DMS79 treated with DMSO at 0.1 percent for 48 hours (cell line): ENCODE results near the gene FHIP2A.
A peak's percentile ranks its signal among the peaks of the same experiment; 100 is the strongest.
"Not testable (repeated sequence)": the region's sequence is repeated elsewhere in the genome, so short reads cannot be mapped to it uniquely, and the experiment has no call there.

Source experiments
- DNase-seq: peaks from one replicate; lab custom pipeline; 2025; lab: John Stamatoyannopoulos, UW

Gene FHIP2A

DNA sequence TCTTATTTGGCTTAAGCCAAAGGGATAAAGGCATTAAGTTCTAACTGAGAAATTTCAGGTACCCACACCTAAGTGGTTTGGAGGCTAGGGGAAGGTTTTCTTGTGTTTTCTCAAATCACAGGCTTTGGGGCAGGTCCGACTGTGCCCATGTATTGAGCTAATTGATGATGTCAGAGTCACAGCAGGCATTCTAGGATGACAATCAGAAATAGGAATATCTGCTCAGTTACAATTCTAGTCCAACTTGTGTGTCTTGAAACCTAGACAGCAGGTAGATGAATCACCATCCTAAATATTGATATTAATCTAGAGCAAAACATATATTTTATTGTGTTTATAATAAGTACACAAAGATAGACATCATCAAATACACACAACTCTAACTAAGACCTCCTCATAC is 2.3 kb upstream of the FHIP2A start:
- DNase-seq, result no peak

DNA sequence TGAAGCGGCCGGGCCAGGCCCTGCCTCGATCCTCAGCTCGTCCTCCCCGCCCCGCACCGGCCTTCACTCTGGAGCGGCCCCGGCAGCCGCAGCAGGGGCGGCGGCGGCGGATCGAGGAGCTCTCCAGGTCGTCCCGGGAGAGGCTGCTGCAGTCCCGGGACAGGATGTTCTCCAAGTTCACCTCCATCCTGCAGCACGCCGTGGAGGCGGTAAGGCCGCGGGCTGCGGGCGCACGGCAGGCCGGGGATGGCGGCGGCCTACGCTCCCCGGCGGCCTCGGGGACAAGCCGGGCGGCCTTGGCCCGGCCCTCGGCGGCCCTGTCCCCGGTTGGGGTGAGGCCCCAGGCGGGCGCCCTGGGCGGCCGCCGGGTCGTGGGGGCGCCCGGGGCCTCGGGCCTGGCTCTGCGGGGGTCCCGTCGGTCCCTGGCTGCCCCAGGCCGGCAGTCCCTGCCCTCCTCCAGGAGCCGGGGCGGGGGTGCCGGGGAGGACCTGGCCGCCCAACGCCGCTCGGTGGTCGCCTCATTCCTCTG is 399 bp downstream of the FHIP2A start:
- peak; percentile 1 for DNase-seq

DNA sequence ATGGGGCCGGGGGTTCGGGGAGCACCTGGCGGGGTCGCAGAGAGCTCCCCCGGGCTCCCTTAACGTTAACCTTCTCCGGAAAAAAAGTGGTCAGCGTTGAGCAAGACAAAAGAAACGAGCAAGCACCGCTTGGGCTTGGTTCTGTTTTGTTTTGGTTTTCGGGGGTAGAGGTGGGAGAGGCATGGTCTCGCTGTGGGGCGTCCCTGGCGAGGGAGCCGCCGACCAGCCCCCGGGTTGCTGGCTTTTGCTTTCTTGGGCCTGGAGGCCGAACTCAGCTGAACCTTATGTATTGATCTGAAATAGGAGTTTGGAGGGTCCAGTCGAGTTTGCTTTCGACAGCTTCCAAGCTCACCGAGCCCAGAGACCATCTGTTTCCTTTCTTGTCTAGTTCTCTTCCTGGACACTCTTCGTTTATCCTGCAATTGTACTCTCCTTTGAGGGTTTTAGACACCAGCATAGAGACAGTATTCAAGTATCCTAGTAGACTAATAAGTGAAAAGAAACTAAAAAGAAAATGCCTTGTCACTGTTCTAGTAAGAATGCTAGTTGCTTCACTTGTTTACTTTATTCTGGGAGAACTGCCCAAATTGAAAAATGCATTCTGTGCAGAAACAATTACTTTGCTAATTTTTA is 980 bp downstream of the FHIP2A start:
- DNase-seq, result peak; percentile 27

- no peak for DNase-seq
Observed at GRCh38 chr10:114823077-114823463, 1.5 kb downstream of the FHIP2A start.

GRCh38 chr10:114824391-114824790 is 2.8 kb downstream of the FHIP2A start:
- no peak for DNase-seq

DNA sequence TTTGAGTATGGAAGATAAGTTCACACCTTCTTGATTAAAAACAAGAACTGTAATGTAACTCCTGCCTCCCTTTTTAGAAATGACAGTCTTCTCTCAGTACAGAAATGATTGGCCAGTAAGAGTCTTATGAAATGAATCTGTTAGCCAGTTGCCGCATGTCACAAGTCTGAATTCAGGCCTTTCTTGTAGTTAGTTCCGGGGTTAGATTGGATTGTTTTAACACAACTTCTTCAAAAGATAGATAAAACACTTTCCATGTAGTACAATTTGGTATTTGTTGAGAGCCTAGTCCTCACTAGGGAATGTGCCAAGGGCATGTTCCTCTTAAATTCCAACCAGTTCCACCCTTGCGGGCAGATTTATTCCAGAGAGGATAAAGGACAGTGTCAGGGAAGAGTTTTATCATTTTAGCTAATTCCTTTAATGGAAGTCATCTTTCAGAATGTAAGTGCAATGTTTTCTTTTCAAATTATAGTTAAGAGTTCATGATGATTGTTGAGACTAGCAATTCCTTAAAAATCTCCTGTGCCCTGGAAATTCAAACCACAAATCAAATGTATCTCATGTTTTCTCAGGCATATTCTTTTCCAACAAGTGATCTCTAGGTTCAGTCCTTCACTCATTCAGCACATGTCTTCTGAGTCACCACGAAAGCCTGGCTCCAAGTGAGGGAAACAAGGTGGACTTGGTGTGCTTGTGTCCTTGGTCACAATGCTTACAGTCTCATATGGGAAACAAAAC is 4.1 kb downstream of the FHIP2A start:
- no peak for DNase-seq

DNA sequence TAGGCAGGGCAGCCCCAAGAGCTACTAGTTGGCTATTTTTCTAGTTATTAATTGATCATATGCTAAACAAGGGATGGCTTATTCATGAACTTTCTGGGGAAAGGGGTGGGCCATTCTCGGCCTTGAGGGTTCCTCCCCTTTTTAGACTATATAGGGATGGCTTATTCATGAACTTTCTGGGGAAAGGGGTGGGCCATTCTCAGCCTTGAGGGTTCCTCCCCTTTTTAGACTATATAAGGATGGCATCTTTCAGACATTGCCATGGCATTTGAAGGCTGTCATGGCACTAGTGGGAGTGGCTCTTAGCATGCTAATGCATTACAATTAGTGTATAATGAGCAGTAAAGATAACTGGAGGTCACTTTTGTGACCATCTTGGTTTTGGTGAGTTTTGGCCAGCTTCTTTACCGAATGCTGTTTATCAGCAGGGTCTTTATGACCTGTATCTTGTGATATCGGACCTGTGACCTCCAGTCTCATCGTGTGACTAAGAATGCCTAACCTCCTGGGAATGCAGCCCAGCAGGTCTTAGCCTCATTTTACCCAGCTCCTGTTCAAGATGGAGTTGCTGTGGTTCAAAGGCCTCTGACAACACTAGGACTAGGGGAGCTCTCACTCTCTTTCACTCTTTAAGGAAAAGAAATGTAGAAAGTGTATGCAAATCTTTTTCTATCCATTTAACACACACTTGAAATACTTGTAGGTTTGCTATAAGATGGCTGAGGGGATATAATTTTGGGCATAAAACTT is 7.8 kb downstream of the FHIP2A start:
- DNase-seq, result no peak

DNA sequence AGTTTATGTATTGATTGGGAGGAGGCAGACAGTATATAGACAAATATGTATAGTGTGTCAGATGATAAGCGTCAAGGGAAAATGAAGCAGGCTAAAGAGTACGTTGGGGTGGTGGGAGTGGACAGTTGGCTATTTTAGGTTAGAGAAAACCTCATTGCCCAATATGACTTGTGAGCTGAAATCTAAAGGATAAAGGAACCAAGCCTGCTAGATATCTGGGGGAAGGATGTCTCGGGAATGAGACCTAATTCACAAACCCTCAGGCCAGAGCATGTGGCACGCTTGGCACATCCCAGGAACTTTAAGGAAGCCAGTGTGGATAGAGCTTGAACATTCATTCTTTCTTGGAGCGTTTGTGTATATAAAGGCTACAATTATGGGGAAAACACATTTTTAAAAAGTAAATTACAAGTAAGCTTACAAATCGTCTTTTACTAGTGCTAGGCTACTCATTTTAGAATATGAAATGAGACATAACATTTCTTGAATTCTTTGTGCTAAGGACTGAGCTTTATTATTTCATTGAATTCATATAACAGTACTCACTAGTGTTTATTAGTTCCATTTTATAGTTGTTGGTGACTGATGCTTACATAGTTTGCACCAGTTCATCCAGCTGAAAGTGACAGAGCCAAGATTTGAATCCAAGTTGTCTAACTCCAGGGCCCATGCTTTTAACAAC is 9.7 kb downstream of the FHIP2A start:
- no peak for DNase-seq

GRCh38 chr10:114837690-114838089 is 16.1 kb downstream of the FHIP2A start:
- no peak for DNase-seq

DNA sequence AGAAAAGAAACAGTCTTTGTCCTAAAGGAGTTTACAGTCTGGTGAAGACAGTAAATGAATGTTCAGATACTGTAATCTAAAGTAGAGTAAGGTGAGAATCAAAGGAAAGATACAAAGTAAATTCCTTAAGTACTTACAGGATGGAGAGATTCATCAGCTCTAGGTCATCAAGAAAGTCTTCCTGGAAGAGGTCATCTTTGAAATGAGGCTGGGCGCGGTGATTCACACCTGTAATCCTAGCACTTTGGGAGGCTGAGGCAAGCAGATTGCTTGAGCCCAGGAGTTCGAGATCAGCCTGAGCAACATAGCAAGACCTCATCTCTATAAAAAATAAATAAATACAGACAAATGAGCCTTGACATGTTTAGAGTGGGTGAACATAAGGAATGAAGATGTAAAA is 18.3 kb downstream of the FHIP2A start:
- DNase-seq, result no peak

- DNase-seq, result no peak
Observed at GRCh38 chr10:114845978-114846693, 24.6 kb downstream of the FHIP2A start.

DNA sequence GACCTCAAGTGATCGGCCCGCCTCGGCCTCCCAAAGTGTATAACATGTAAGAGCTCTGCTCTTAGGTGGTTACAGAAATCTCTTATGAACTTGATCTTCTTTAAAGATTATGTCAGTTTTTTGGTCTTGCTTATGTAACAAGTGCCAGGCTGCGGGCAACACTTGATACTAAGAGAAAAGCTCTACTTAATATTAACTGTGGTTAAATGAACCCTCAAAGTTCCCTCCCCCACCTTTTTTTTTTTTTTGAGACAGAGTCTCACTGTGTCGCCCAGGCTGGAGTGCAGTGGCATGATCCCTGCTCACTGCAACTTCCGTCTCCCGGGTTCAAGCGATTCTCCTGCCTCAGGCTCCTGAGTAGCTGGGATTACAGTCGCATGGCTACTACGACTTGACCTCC is 25.9 kb downstream of the FHIP2A start:
- not testable (repeated sequence) for DNase-seq

DNA sequence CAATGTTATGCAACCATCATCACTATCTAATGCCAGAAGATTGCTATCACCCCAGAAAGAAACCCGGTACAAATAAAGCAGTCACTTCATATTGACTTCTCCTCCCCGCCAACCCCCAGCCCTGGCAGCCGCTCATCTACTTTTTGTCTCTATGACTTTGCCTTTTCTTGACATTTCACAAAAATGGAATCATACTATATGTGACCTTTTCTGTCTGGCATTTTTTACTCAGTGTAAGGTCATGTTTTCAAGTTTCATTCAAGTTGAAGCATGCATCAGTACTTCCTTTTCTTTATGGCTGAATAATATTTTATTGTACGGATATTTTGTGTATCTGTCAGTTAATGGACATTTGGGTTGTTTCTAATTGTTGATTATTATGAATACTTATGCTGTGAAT is 28.1 kb downstream of the FHIP2A start:
- DNase-seq, result no peak

GRCh38 chr10:114850126-114850525 is 28.5 kb downstream of the FHIP2A start:
- DNase-seq, result no peak

GRCh38 chr10:114851336-114851735 is 29.8 kb downstream of the FHIP2A start:
- DNase-seq, result no peak

- DNase-seq, result no peak
Observed at GRCh38 chr10:114852197-114852596, 30.6 kb downstream of the FHIP2A start.

- DNase-seq, result no peak
Observed at GRCh38 chr10:114854906-114855305, 33.3 kb downstream of the FHIP2A start.

DNA sequence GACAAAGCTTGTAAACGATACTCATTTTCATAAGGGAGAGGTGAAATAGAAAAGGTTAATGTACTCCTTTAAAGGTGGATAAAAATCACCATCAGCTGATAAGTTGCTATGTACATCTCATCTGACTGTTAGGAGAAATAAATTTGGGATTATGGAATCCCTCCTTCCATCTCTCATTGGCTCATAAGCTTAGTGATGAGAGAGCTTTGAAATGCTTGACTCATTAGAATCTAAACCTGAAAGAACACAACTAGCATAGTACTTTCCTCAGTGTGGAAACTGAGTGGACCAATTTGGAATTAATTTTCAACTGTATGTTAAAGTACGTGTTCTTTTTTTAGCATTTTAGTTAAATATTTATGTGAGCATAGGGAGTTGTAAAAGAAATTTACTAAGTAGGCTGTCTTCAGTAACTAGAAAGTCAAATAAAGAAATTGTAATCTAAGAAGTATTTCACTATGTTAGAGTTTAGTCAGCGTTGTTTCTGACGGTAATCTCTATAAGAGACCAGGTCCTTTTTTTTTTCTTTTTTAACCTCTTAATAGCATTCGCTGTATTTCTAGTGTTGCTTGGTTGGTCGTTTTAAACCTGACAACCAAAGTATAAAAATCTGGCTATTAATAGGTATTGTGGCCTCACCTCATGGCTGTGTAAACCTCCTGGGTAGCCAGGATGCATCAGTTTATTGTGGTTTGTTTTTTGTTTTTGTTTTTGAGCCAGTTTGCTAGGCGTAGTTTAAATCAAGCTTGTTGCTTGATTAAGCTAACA is 34.4 kb downstream of the FHIP2A start:
- DNase-seq, result no peak

- no peak for DNase-seq
Observed at GRCh38 chr10:114856544-114857287, 35.1 kb downstream of the FHIP2A start.

GRCh38 chr10:114857288-114857565 is 35.6 kb downstream of the FHIP2A start:
- not testable (repeated sequence) for DNase-seq
